RKO (cell line): ENCODE data around the gene LOXL3.
A peak's percentile ranks its signal among the peaks of the same experiment; 100 is the strongest.
"Not testable (repeated sequence)": the region's sequence is repeated elsewhere in the genome, so short reads cannot be mapped to it uniquely, and the experiment has no call there.

ENCODE experiments used
- DNase-seq: peaks from one replicate; pipeline ENCODE4 v3.0.0-alpha.2; 2016; ENCODE audit warnings: low spot score

The LOXL3 gene

DNA sequence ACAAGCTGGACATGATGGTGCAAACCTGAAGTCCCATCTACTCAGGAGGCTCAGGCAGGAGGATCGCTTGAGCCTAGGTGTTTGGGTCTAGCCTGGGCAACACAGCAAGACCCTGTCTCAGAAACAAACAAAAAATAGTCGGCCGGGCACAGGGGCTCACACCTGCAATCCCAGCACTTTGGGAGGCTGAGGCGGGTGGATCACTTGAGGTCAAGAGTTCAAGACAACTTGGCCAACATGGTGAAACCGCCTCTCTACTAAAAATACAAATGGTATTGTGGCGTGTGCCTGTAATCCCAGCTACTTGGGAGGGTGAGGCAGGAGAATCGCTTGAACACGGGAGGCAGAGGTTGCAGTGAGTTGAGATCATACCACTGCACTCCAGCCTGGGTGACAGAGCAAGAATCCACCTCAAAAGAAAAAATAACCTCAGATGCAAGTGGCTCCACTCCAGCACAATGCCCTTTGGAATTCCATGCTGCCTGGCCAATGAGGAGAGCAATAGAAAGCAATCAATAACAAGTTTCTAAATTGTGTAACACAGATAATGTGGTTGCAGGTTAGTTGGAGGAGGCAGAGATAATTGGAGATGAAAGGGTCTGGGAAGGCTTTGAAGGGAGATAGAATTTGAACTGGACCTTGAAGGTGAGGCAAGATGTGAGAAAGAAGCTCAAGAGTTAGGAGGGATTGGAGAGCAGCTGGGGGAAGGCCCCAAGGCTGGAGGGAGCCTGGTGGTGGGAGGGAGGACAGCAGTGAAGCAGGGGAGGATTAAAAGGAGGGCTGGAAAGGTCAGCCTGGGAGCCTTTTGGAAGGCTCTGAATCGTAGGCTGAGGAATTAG, 64.9 kb downstream of the LOXL3 start:
- DNase-seq, result no peak

DNA sequence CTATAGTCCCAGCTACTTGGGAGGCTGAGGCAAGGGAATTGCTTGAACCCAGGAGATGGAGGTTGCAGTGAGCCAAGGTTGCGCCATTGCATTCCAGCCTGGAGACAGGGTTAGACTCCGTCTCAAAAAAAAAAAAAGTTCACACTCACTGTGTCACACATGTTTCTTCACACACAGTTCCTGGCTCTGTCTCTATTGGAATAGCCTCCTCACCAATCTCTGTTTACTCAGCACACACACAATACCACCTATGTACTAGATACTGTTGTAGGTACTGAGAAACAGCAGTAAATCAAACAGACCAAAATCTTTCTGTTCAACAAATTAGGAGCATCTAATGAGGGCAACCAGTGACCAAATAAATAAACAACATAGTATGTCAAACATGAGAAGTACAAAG, 67.6 kb downstream of the LOXL3 start:
- no peak for DNase-seq

DNA sequence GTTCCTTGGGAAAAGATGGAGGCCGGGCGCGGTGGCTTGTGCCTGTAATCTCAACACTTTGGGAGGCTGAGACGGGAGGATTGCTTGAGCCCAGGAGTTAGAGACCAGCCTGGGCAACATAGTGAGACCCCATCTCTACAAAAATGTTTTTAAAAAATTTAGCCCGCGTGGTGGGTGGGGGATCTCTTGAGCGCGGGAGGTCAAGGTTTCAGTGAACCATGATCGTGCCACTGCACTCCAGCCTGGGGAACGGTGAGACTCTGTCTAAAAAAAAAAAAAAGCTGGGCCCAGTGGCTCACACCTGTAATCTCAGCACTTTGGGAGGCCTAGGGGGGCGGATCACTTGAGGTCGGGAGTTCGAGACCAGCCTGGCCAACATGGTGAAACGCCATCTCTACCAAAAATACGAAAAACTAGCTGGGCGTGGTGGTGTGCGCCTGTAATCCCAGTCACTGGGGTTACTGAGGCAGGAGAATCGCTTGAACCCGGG, 70.0 kb downstream of the LOXL3 start:
- DNase-seq, result not testable (repeated sequence)

DNA sequence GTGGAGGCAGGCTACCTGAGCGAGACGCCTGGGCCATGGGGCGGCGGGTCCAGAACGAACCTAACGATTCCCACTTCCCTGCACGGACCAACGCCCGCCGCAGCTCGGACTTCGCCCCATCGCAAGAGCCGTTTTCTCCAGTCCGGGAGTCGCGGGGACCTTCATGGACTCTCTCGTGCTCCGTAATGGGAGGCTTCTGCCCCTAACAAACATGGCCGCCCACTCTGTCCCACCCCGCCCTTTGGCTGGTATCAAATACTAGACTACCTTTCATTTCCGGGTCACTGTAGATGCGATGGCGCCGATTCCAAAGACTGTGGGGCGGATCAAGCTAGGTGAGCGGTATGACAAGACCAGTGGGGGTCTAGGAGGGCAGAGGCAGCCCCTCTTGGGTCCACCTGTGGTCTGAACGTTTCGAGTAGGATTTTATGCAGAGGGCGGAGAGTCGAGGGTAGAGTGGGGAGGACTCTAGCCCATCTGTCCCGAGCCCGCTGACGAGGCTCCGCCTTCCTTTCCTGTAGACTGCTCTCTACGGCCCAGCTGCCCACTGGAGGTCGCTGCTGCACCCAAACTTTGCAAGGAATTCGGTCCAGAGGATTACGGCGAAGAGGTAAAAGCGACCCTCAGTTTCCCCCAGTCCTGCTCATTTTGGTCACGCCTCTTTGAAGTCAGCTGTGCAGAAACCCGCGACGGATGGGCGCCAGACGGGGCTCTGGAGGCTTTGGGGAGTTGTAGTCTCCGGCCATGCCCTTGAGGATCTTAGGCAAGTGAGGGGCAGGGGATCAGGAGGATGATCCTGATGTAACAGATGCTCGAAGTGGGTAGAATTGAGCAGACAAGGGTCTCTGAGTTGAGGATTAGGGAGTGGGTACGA, 70.7 kb downstream of the LOXL3 start, which contains the start of the genes CCDC142 and TTC31:
TSS of gene CCDC142 (minus strand) at position 198 of the 874 bp plus-strand sequence. CDS start at position 37, 161 bp downstream.
TSS of gene TTC31 (plus strand) at position 281 of the 874 bp plus-strand sequence. CDS start at position 296, 15 bp downstream.
- peak; percentile 95 for DNase-seq
